Skeletal muscle satellite cell (primary cell): ENCODE measurements around the gene TBC1D2.

Experiments
- H3K27me3 ChIP-seq: 2 replicates; pipeline ENCODE4 v1.7.0; 2013; ENCODE audit warnings: low read length; ENCODE audit not compliant: control insufficient read depth, insufficient read depth
- H3K36me3 ChIP-seq: 2 replicates; pipeline ENCODE4 v1.7.0; 2013; ENCODE audit warnings: mild to moderate bottlenecking, control low read depth, low read length; ENCODE audit not compliant: insufficient read depth
- H3K4me1 ChIP-seq: 2 replicates; pipeline ENCODE4 v1.7.0; 2013; ENCODE audit warnings: low read length; ENCODE audit not compliant: control insufficient read depth, insufficient read depth
- H3K4me2 ChIP-seq: 2 replicates; pipeline ENCODE4 v1.7.0; 2013; ENCODE audit warnings: mild to moderate bottlenecking, low read length
- H3K4me3 ChIP-seq: 2 replicates; pipeline ENCODE4 v1.7.0; 2013; ENCODE audit warnings: low read length
- H3K9ac ChIP-seq: 2 replicates; pipeline ENCODE4 v1.7.0; 2013; ENCODE audit warnings: mild to moderate bottlenecking, low read depth, low read length, moderate library complexity
- H3K9me3 ChIP-seq: replicated peaks from 2 replicates; pipeline ENCODE4 v1.7.0; 2013; ENCODE audit warnings: mild to moderate bottlenecking, control low read depth, low read length

TBC1D2 gene

GRCh38 chr9:98225015-98225442 lies 30.4 kb downstream of the TBC1D2 start:
- Histone ChIP-seq H3K4me3 (no peak overlapping the region), H3K27me3 (no peaks in the 10 kb centered on the region), H3K9ac (peak overlapping the region; percentile 80), H3K4me1 (peaks cover 53% of the 10 kb centered on the region), H3K36me3 (peaks cover 81% of the 10 kb centered on the region), H3K4me2 (no peak overlapping the region), H3K9me3 (no peaks in the 10 kb centered on the region)

DNA sequence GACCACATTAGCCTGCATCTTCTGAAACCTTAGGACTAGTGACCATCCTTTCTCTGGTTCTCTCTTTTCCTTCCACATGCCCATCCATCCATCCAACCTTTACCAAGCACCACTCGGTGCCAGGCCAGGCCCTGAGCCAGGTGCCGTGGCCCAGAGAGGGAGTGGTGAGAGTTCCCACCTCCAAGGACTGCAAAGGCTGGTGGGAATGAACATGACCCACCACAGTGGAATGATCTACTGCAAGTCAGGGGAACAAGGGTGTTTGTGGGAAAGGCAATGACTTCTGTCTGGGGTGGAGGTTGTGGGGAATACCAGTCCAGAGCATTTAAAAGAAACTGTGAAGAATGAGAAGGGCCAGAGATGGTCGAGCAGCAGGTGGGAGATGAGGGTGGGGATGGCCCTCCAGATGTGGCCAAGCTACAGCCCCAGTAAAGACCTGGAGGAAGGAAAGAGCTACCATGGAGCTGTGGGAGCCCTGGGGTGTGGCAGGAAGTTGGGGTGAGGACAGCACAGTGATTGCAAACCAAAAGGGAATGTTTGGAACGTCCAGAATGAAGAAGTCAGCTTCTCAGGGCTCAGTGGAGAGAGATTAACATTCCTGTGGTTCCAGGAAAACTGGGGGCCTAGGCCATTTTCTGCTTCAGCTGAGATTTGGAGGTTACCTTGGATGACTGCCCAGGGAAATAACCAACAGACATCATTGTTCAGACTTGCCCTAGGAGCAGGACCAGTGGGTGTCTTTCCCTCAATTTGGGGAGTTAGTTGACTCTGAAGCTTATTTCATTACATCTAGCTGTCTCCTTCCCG lies 32.4 kb downstream of the TBC1D2 start:
- Histone ChIP-seq H3K4me1 (peaks cover 53% of the 10 kb centered on the region), H3K4me3 (no peak overlapping the region), H3K27me3 (no peaks in the 10 kb centered on the region), H3K9me3 (no peaks in the 10 kb centered on the region), H3K36me3 (peaks cover 78% of the 10 kb centered on the region), H3K9ac (peak overlapping the region; percentile 80), H3K4me2 (peak overlapping the region; percentile 46)

DNA sequence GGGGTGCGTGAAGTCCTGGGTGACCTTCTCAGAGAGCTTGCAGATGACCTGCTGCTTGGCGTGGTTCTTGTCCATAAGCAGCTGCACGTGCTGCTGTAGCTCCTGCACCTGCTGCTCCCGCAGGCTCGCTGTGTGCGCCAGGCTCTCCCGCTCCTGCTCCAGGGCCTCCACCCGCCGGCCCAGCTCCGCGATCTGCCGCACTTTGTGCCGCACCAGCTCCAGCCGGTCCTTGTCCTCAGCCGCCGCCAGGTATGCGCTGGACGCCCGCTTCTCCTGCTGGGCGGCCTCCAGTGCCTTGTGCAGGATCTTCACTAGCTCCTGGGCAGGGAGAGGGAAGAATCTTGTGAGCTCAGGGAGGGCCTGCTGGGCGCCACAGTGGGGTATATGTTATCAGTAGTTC lies 34.5 kb downstream of the TBC1D2 start:
- Histone ChIP-seq H3K9me3 (no peaks in the 10 kb centered on the region), H3K4me3 (no peak overlapping the region), H3K9ac (no peak overlapping the region), H3K4me1 (peaks cover 37% of the 10 kb centered on the region), H3K27me3 (no peaks in the 10 kb centered on the region), H3K36me3 (peaks cover 74% of the 10 kb centered on the region), H3K4me2 (no peak overlapping the region)

DNA sequence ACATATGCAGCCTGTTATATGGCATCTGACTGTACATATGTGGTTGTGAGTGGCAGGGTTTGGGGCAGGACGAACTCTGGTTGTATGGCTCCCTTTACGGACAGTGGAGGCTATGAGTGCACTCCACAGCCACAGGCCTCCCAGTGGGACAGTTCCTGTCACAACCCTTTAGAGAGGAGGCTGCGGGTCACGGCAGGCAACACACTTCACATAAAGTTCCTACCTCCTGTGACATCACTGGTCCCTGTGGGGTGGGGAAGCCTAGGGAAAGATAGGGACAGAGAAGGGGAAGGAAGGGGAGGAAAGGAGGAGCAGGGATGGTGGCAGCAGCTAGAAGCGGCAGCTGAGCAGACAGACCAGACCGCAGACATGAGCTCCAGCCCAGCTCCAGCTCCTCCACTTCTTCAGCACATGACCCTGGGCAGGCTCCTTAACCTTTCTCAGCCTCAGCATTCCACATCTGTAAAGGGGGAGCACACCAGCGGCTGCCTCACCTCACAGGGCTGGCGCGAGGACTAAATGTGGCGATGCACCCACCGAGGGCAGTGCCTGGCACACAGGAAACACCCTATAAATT lies 35.6 kb downstream of the TBC1D2 start:
- Histone ChIP-seq H3K4me3 (no peak overlapping the region), H3K4me2 (no peak overlapping the region), H3K4me1 (peaks cover 38% of the 10 kb centered on the region), H3K9ac (no peak overlapping the region), H3K9me3 (no peaks in the 10 kb centered on the region), H3K27me3 (no peaks in the 10 kb centered on the region), H3K36me3 (peaks cover 74% of the 10 kb centered on the region)

DNA sequence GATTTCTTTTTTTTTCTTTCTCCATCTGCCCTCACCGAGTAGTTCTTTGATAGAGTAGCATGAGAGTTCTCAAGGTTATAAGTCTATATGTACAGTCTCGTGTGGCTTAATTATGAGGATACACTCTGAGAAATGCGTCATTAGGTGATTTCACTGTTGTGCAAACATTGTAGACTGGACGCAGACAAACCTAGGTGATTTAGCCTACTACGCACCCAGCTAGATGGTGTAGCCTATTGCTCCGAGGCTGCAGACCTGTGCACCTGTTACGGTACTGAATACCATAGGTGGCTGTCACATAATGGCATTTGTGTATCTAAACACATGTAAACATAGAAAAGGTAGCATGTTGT lies 36.1 kb downstream of the TBC1D2 start:
- H3K4me1 ChIP-seq: peaks cover 33% of the 10 kb centered on the region
- no peaks in the 10 kb centered on the region for H3K27me3 ChIP-seq
- H3K4me2 ChIP-seq: no peak overlapping the region
- no peaks in the 10 kb centered on the region for H3K9me3 ChIP-seq
- H3K9ac ChIP-seq: no peak overlapping the region
- peaks cover 73% of the 10 kb centered on the region for H3K36me3 ChIP-seq
- no peak overlapping the region for H3K4me3 ChIP-seq

DNA sequence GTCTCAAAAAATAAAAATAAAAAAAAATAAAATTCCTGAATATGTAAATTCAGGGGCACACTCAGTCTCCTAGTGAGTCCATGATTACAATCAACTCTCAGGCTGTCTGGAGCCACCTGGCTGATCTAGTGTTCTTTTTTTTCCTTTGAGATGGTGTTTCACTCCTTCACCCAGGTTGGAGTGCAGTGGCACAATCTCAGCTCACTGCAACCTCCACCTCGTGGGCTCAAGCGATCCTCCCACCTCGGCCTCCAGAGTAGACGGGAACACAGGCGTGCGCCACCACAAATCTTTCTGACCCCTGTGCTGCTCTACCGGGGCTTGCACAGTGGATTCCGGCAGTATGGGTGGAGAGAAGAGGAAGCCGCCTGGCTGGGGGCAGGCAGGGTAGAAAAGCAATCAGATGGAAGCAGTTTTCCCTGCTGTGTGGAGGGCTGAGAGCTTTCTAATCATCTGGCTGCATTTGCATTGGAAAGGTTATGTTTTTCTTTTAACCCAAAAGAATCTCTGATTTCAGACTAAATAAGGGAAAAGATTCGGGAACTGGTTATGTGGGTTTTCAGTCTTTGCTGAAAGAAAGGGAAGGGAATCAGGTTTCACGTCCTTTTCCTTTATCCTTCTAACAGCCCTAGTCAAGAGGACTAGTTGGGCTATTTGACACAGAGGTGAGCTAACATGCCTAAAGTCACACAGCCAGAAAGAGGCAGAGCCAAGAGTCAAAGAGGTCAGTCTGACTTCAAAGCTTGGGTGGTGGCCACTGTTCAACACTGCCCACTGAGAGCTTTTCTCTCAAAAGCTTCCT lies 36.7 kb downstream of the TBC1D2 start:
- Histone ChIP-seq H3K9me3 (no peaks in the 10 kb centered on the region), H3K4me1 (peaks cover 28% of the 10 kb centered on the region), H3K4me3 (no peak overlapping the region), H3K36me3 (peaks cover 76% of the 10 kb centered on the region), H3K9ac (no peak overlapping the region), H3K27me3 (no peaks in the 10 kb centered on the region), H3K4me2 (no peak overlapping the region)

DNA sequence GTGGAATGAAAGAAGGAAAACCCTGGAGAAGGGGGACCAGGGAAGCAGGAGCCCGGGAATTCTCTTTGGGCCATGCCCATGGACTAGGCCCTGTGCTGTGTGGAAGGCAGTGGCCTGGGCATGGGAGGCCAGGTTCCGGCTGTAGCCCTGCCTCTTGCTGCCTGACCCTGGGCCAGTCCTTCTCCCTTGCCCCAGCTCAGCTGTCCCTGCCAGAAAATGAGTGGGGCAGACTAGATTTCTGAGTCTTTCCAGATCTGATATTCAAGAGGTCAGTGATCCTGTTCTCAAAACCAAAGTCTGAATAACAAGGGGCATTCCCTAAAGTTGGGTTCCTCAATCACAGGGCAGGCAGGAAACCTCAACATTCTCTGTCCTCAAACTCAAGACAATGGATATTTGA lies 38.2 kb downstream of the TBC1D2 start:
- Histone ChIP-seq H3K4me3 (no peak overlapping the region), H3K4me1 (peaks cover 14% of the 10 kb centered on the region), H3K9ac (no peak overlapping the region), H3K27me3 (no peaks in the 10 kb centered on the region), H3K4me2 (no peak overlapping the region), H3K36me3 (peaks cover 83% of the 10 kb centered on the region), H3K9me3 (no peaks in the 10 kb centered on the region)

DNA sequence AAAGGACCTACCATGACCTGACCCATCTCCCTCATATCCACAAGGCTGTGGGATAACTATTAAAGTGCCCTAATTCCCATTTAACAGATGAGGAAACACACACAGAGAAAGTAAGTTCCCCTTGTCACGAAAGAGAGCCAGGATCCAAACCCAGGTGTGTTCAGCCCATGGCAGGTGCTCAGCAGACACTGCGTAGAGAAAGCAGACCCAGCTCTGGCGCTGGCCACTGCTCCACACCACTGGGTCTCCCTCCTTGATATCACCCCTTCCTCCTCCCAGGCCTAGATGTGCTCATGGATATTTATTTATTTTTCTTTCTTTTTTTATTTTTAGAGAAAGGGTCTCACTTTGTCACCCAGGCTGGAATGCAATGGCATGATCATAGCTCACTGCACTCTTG lies 39.1 kb downstream of the TBC1D2 start:
- Histone ChIP-seq H3K27me3 (no peaks in the 10 kb centered on the region), H3K9me3 (no peaks in the 10 kb centered on the region), H3K4me2 (no peak overlapping the region), H3K36me3 (peaks cover 83% of the 10 kb centered on the region), H3K4me1 (peaks cover 9% of the 10 kb centered on the region), H3K9ac (no peak overlapping the region), H3K4me3 (no peak overlapping the region)

- Histone ChIP-seq H3K9ac (no peak overlapping the region), H3K9me3 (no peaks in the 10 kb centered on the region), H3K4me1 (peaks cover 9% of the 10 kb centered on the region), H3K4me2 (no peak overlapping the region), H3K4me3 (no peak overlapping the region), H3K36me3 (peaks cover 83% of the 10 kb centered on the region), H3K27me3 (no peaks in the 10 kb centered on the region)
Measured at GRCh38 chr9:98215821-98216220, 39.6 kb downstream of the TBC1D2 start.

DNA sequence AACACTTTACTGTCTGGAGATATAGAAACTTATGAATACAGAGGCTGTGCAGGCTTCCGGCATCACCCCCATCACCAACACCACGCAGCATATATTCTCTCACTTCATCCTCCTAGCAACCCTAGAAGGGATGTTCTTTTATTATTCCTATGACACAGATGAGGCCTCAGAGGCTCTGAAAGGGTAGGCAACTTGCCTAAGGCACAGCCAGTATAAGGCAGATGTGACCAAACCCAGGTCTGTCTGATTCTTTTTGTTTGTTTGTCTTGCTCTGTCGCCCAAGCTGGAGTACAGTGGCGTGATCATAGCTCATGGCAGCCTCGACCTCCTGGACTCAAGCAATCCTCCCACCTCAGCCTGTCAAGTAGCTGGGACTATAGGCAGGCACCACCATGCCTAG lies 40.2 kb downstream of the TBC1D2 start:
- Histone ChIP-seq H3K9me3 (no peaks in the 10 kb centered on the region), H3K4me2 (no peak overlapping the region), H3K4me1 (peaks cover 9% of the 10 kb centered on the region), H3K4me3 (no peak overlapping the region), H3K36me3 (peaks cover 83% of the 10 kb centered on the region), H3K9ac (no peak overlapping the region), H3K27me3 (no peaks in the 10 kb centered on the region)

- Histone ChIP-seq H3K4me2 (no peak overlapping the region), H3K27me3 (no peaks in the 10 kb centered on the region), H3K9me3 (no peaks in the 10 kb centered on the region), H3K4me3 (no peak overlapping the region), H3K4me1 (peaks cover 9% of the 10 kb centered on the region), H3K9ac (no peak overlapping the region), H3K36me3 (peaks cover 83% of the 10 kb centered on the region)
Measured at GRCh38 chr9:98214811-98215210, 40.6 kb downstream of the TBC1D2 start.
